Bronchial epithelial cell (primary cell): ENCODE results near the gene NHS. TPM values are rescaled to one million over a fixed set of nuclear protein-coding genes. Genes with fewer than 3 reads are reported as not detected.

Source experiments
- DNase-seq: peaks from one replicate; pipeline ENCODE4 v3.0.0-alpha.2; 2010; ENCODE audit warnings: low read depth
- FAIRE-seq: peaks from 2 replicates; lab custom pipeline; 2011; peaks lifted over from hg19 to GRCh38; lab: Jason Lieb, UNC
- H3K27me3 ChIP-seq: 2 replicates; pipeline ENCODE4 v1.5.1; 2011; ENCODE audit warnings: low read length; ENCODE audit not compliant: control insufficient read depth, insufficient read depth
- H3K36me3 ChIP-seq: 2 replicates; pipeline ENCODE4 v1.5.1; 2011; ENCODE audit warnings: low read length; ENCODE audit not compliant: control insufficient read depth, insufficient read depth
- H3K4me3 ChIP-seq: 2 replicates; pipeline ENCODE4 v1.5.1; 2011; ENCODE audit warnings: mild to moderate bottlenecking, low read depth, low read length, control low read depth
- CTCF ChIP-seq: IDR thresholded peaks from 2 replicates; pipeline ENCODE4 v1.5.1; 2011; ENCODE audit warnings: mild to moderate bottlenecking, moderate library complexity, low read length, control low read depth, inconsistent platforms; ENCODE audit not compliant: insufficient read depth, severe bottlenecking
- total RNA-seq: library from RNA; depleted of rRNA; stranded (reverse); fragments of >200 nt; gene quantifications from 2 replicates; pipeline ENCODE4 v1.2.1, GENCODE V29; 2014

The NHS gene
- total RNA-seq, 1 donor from 2014 or later: 0.79 TPM

GRCh38 chrX:17462881-17463280 is 87.9 kb downstream of the NHS start:
- TF ChIP-seq CTCF: no peak
- no peaks in the 10 kb centered on the region for H3K27me3 ChIP-seq
- H3K4me3 ChIP-seq: no peak overlapping the region
- H3K36me3 ChIP-seq: no peaks in the 10 kb centered on the region
- no peak for DNase-seq
- FAIRE-seq: no peak

DNA sequence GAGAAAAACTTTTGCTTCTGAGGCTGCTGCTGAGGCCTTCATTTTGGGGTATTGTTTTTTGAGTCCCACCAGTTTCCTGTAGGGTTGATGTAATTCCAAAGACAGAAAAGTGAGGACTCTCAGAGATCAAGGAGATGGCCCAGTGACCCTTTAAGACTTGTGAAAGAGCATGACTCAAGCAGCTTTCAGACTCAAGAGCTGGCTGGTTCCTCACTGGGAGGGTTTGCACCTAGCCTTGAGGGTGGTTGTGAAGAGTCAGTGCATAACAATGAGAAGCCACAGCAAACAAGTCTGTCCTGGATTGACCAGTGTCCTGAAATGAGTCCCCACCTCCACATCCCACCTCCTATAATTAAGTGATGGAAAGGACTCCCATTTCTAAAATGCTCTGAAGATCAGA is 89.2 kb downstream of the NHS start:
- DNase-seq: peak; percentile 69
- FAIRE-seq: no peak
- no peak for TF ChIP-seq CTCF
- Histone ChIP-seq H3K36me3 (no peaks in the 10 kb centered on the region), H3K4me3 (no peak overlapping the region), H3K27me3 (no peaks in the 10 kb centered on the region)

GRCh38 chrX:17465201-17465600 is 90.2 kb downstream of the NHS start:
- no peaks in the 10 kb centered on the region for H3K27me3 ChIP-seq
- H3K4me3 ChIP-seq: no peak overlapping the region
- no peaks in the 10 kb centered on the region for H3K36me3 ChIP-seq
- DNase-seq: no peak
- FAIRE-seq: no peak
- TF ChIP-seq CTCF: no peak

- Histone ChIP-seq H3K4me3 (no peak overlapping the region), H3K36me3 (no peaks in the 10 kb centered on the region), H3K27me3 (no peaks in the 10 kb centered on the region)
- DNase-seq (no peak), FAIRE-seq (no peak)
- no peak for TF ChIP-seq CTCF
Measured at GRCh38 chrX:17465802-17466201, 90.8 kb downstream of the NHS start.

DNA sequence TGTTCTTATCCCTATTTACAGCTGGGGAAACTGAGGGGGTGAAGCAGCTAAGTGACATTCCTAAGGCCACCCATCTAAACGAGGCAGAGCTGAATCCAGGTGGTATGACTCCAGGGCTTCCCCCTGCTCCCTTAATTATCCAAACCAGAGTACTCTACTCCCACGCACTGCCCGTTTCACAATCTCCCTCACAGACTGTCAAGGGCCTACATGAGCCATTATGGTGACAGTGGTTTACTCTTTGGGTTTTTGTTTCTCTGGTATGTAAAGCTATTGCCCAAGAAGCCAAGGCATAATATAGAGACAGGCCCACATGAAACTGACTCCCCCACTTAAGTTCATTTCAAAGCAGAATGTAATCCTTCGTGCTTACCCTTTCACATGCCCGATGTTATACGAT is 95.1 kb downstream of the NHS start:
- DNase-seq (peak; percentile 53), FAIRE-seq (no peak)
- Histone ChIP-seq H3K4me3 (no peak overlapping the region), H3K27me3 (no peaks in the 10 kb centered on the region), H3K36me3 (no peaks in the 10 kb centered on the region)
- no peak for TF ChIP-seq CTCF

- H3K27me3 ChIP-seq: no peaks in the 10 kb centered on the region
- no peak for DNase-seq
- FAIRE-seq: no peak
- H3K36me3 ChIP-seq: no peaks in the 10 kb centered on the region
- no peak for TF ChIP-seq CTCF
- no peak overlapping the region for H3K4me3 ChIP-seq
Measured at GRCh38 chrX:17471121-17471520, 96.1 kb downstream of the NHS start.
